Endothelial cell of umbilical vein (primary cell): ENCODE results near the gene MYO9B. TPM values are rescaled to one million over a fixed set of nuclear protein-coding genes. Genes with fewer than 3 reads are reported as not detected.

Experiments used
- BruUV-seq: library from RNA; stranded (reverse); fragments of 400-500 nt; replicated peaks from 2 replicates; lab custom pipeline; 2021; lab: Mats Ljungman, UMichigan
- CTCF ChIA-PET: fragments of 300-600, 350-600 bp; sonication (Branson Sonifier 250); formaldehyde crosslinking; loops from one replicate; lab custom pipeline; 2021; ENCODE audit warnings: antibody characterized with exemption, inconsistent platforms; lab: Charles Lee
- POLR2A ChIA-PET: fragments of 300-600, 350-600 bp; sonication (Branson Sonifier 250); formaldehyde crosslinking; loops from one replicate; lab custom pipeline; 2021; ENCODE audit warnings: antibody characterized with exemption, inconsistent platforms; lab: Charles Lee
- DNase-seq: peaks from one replicate; pipeline ENCODE4 v3.0.0-alpha.2; 2011; ENCODE audit warnings: low read depth, low spot score
- FAIRE-seq: peaks from 2 replicates; lab custom pipeline; 2011; peaks lifted over from hg19 to GRCh38; lab: Jason Lieb, UNC
- H2AFZ ChIP-seq: 2 replicates; pipeline ENCODE4 v1.6.0; 2012; ENCODE audit warnings: low read depth, low read length, control low read depth, inconsistent platforms
- H3K27ac ChIP-seq: 2 replicates; pipeline ENCODE4 v1.5.1; 2011; ENCODE audit warnings: low read depth, mild to moderate bottlenecking, control low read depth, low read length, moderate library complexity; ENCODE audit not compliant: insufficient read depth
- H3K27me3 ChIP-seq, 2 experiments: 2 replicates each; pipeline versions ENCODE4 v1.6.0 to v1.6.1; 2011; ENCODE audit warnings: low read length in 2 of 2, mixed read lengths in 1 of 2; ENCODE audit not compliant: control insufficient read depth in 2 of 2, insufficient read depth in 2 of 2
- H3K36me3 ChIP-seq, 2 experiments: 2 replicates in 1 of 2; 3 replicates in 1 of 2; pipeline ENCODE4 v1.5.1; 2011; ENCODE audit warnings: low read length in 2 of 2, mild to moderate bottlenecking in 1 of 2, moderate library complexity in 1 of 2; ENCODE audit not compliant: control insufficient read depth in 2 of 2, insufficient read depth in 2 of 2; ENCODE audit errors: extremely low read depth in 1 of 2
- H3K4me1 ChIP-seq: 3 replicates; pipeline ENCODE4 v1.5.1; 2011; ENCODE audit warnings: mild to moderate bottlenecking, low read length; ENCODE audit not compliant: control insufficient read depth, insufficient read depth; ENCODE audit errors: extremely low read depth
- H3K4me2 ChIP-seq: 2 replicates; pipeline ENCODE4 v1.6.1; 2011; ENCODE audit warnings: low read length, control low read depth, mixed read lengths; ENCODE audit not compliant: insufficient read depth
- H3K4me3 ChIP-seq, 3 experiments: fragments of 200-600 bp in 1 of 3; sonication (generic), shearing (Covaris generic) in 1 of 3; replicated peaks in 1 of 3; 2 replicates each; pipeline ENCODE4 v1.5.1; 2011 to 2016; ENCODE audit warnings: control low read depth in 3 of 3, low read length in 3 of 3, mild to moderate bottlenecking in 2 of 3, inconsistent platforms in 1 of 3, low read depth in 1 of 3, moderate library complexity in 1 of 3; ENCODE audit not compliant: insufficient read depth in 1 of 3
- H3K79me2 ChIP-seq: 2 replicates; pipeline ENCODE4 v1.6.0; 2012; ENCODE audit warnings: low read length, inconsistent platforms; ENCODE audit not compliant: control insufficient read depth, insufficient read depth
- H3K9ac ChIP-seq: replicated peaks from 2 replicates; pipeline ENCODE3; 2011; ENCODE audit warnings: low read length, control low read depth; ENCODE audit not compliant: insufficient read depth; ENCODE audit errors: extremely low read depth
- H3K9me1 ChIP-seq: replicated peaks from 3 replicates; pipeline ENCODE4 v1.6.0; 2011; ENCODE audit warnings: mild to moderate bottlenecking, low read length; ENCODE audit not compliant: control insufficient read depth, insufficient read depth; ENCODE audit errors: extremely low read depth
- H3K9me3 ChIP-seq: replicated peaks from 2 replicates; pipeline ENCODE4 v1.5.1; 2012; ENCODE audit warnings: low read length, inconsistent platforms; ENCODE audit not compliant: control insufficient read depth, insufficient read depth
- H4K20me1 ChIP-seq: replicated peaks from 2 replicates; pipeline ENCODE3; 2011; ENCODE audit warnings: mild to moderate bottlenecking, low read length; ENCODE audit not compliant: control insufficient read depth, insufficient read depth; ENCODE audit errors: extremely low read depth
- EZH2 ChIP-seq: IDR thresholded peaks from 2 replicates; pipeline ENCODE4 v1.6.1; 2012; ENCODE audit warnings: borderline replicate concordance, low read depth, mild to moderate bottlenecking, moderate library complexity, low read length, inconsistent platforms; ENCODE audit not compliant: severe bottlenecking
- FOS ChIP-seq: IDR thresholded peaks from 2 replicates; pipeline ENCODE4 v1.6.1; 2011; ENCODE audit warnings: mild to moderate bottlenecking, low read length, moderate library complexity, borderline replicate concordance; ENCODE audit not compliant: insufficient read depth
- GATA2 ChIP-seq: IDR thresholded peaks from 2 replicates; pipeline ENCODE4 v1.7.0; 2011; ENCODE audit warnings: low read depth, mild to moderate bottlenecking, moderate library complexity, mixed read lengths, low read length; ENCODE audit not compliant: insufficient read length, insufficient read depth
- JUN ChIP-seq: IDR thresholded peaks from 2 replicates; pipeline ENCODE4 v1.6.1; 2011; ENCODE audit warnings: borderline replicate concordance, low read depth; ENCODE audit not compliant: insufficient read length, insufficient read depth
- MYC ChIP-seq: IDR thresholded peaks from one replicate; pipeline ENCODE4 v1.6.1; 2011; ENCODE audit warnings: mild to moderate bottlenecking, low read depth, low read length
- POLR2A ChIP-seq: IDR thresholded peaks from 2 replicates; pipeline ENCODE4 v1.6.1; 2012; ENCODE audit warnings: low read depth, mild to moderate bottlenecking, control low read depth, low read length
- POLR2AphosphoS5 ChIP-seq: IDR thresholded peaks from 2 replicates; pipeline ENCODE4 v1.6.1; 2012; ENCODE audit warnings: low read depth, mild to moderate bottlenecking, control low read depth, low read length, moderate library complexity; ENCODE audit not compliant: insufficient read depth
- dilution Hi-C: fragments of 300-500 bp; cut with MboI; formaldehyde crosslinking; loops from one replicate; pipeline ENCODE4 v1.15.0; 2019; ENCODE audit warnings: low sequenced_read_pairs; ENCODE audit not compliant: extremely low pct_ligation_motif_present
- intact Hi-C: fragments of 100-400 bp; cut with micrococcal nuclease; formaldehyde crosslinking; loops from one replicate; pipeline ENCODE4 v1.10.0; 2022
- polyA plus RNA-seq, 4 experiments: library from polyadenylated mRNA; depleted of rRNA in 3 of 4; stranded (reverse) in 3 of 4; unstranded in 1 of 4; fragments of >200 nt; gene quantifications; 2 replicates each; pipeline versions ENCODE4 v1.2.1 to v1.2.3, GENCODE V29; 2011 to 2012; ENCODE audit warnings: missing spikeins in 1 of 4
- total RNA-seq: library from RNA; stranded (reverse); gene quantifications from 2 replicates; pipeline ENCODE4 v1.2.3, GENCODE V29; 2021
- TF ChIP-seq, protein P1 (sequence below): IDR thresholded peaks from 2 replicates; pipeline ENCODE4 v1.6.1; 2011; ENCODE audit not compliant: insufficient read depth, insufficient read length
- TF ChIP-seq, protein P2 (sequence below), 2 donors: IDR thresholded peaks; 1 replicate in 1 of 2; 2 replicates in 1 of 2; pipeline ENCODE4 v1.5.1; 2011; ENCODE audit warnings: low read length in 2 of 2, mild to moderate bottlenecking in 2 of 2, moderate library complexity in 2 of 2, control low read depth in 1 of 2, inconsistent platforms in 1 of 2, low read depth in 1 of 2; ENCODE audit not compliant: insufficient read depth in 1 of 2; ENCODE audit errors: extremely low read depth in 1 of 2

Gene MYO9B
- total and polyA plus RNA-seq, 2 donors (not counting 3 experiments of a cell fraction or from before 2014, with no cell fraction given), result 64.4 to 119 TPM

DNA sequence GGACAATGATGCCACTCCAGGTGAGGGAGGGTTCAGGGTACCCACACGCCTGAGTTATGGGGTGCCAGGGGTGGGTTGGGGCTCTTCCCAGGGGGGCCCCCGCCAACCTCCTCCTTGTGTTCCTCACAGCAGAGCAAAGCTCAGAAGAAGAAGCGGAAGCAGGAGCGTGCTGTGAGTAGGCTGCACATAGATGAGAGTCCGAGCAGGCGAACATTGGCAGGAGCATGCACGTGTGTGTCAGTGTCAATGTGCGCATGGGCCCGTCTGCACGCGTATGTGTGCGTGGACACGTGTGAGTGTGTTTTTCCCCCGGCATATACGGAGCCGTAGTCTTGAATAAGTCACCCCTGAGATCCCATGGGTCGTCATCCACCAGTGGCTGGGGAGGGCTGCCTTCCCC, 127.1 kb downstream of the MYO9B start:
- H3K36me3 ChIP-seq, result peaks cover 10 to 57% of the 10 kb centered on the region in 2 experiments
- no peak overlapping the region for H3K27ac ChIP-seq
- intact Hi-C loops (no loop called here), dilution Hi-C loops (no loop called here)
- H3K4me2 ChIP-seq, result no peak overlapping the region
- H3K9me3 ChIP-seq, result no peaks in the 10 kb centered on the region
- ChIA-PET CTCF (interaction anchor here (1.2 kb wide), 1 partner anchor 37 kb away, joined by 3 read pairs; no protein-coding TSS in a partner anchor), POLR2A (interaction anchor here (0.7 kb wide), 1 partner anchor 46 kb away, joined by 3 read pairs; no protein-coding TSS in a partner anchor)
- H2AFZ ChIP-seq, result no peak overlapping the region
- no peaks in the 10 kb centered on the region for H3K79me2 ChIP-seq
- H3K4me3 ChIP-seq, result no peak overlapping the region
- H3K9me1 ChIP-seq, result no peaks in the 10 kb centered on the region
- no peak overlapping the region for H3K9ac ChIP-seq
- BruUV-seq, result no TSS peak
- no peak for TF ChIP-seq POLR2A
- no peak for TF ChIP-seq JUN
- TF ChIP-seq FOS, result no peak
- no peak for TF ChIP-seq POLR2AphosphoS5
- TF ChIP-seq GATA2, result no peak
- no peak for TF ChIP-seq MYC
- TF ChIP-seq, protein P1, sequence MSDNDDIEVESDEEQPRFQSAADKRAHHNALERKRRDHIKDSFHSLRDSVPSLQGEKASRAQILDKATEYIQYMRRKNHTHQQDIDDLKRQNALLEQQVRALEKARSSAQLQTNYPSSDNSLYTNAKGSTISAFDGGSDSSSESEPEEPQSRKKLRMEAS, result no peak
- TF ChIP-seq, protein P2, sequence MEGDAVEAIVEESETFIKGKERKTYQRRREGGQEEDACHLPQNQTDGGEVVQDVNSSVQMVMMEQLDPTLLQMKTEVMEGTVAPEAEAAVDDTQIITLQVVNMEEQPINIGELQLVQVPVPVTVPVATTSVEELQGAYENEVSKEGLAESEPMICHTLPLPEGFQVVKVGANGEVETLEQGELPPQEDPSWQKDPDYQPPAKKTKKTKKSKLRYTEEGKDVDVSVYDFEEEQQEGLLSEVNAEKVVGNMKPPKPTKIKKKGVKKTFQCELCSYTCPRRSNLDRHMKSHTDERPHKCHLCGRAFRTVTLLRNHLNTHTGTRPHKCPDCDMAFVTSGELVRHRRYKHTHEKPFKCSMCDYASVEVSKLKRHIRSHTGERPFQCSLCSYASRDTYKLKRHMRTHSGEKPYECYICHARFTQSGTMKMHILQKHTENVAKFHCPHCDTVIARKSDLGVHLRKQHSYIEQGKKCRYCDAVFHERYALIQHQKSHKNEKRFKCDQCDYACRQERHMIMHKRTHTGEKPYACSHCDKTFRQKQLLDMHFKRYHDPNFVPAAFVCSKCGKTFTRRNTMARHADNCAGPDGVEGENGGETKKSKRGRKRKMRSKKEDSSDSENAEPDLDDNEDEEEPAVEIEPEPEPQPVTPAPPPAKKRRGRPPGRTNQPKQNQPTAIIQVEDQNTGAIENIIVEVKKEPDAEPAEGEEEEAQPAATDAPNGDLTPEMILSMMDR (IDR thresholded peaks at IDR 0.05; ENCODE audit: extremely low read depth in 1 of 2, insufficient read depth in 1 of 2, low read depth in 1 of 2, low read length in 2 of 2), result no peak
- TF ChIP-seq EZH2, result no peak
- DNase-seq (no peak), FAIRE-seq (no peak)
- no peaks in the 10 kb centered on the region for H3K27me3 ChIP-seq
- H3K4me1 ChIP-seq, result no peaks in the 10 kb centered on the region
- H4K20me1 ChIP-seq, result no peaks in the 10 kb centered on the region
